HG02943 (cell line): ENCODE results near the gene ASTN1.

Experiments used
- ATAC-seq: cut with Tn5 transposase; IDR thresholded peaks from one replicate; pipeline ENCODE4 v1.9.1; 2021; ENCODE audit warnings: mild to moderate bottlenecking, low read depth, moderate library complexity; ENCODE audit not compliant: unreplicated experiment

The ASTN1 gene

GRCh38 chr1:176849281-176849680 is 315.2 kb downstream of the ASTN1 start:
- no peak for ATAC-seq

- no peak for ATAC-seq
These were observed 317.5 kb downstream of the ASTN1 start for GRCh38 chr1:176847052-176847451.

- no peak for ATAC-seq
These were observed 320.9 kb downstream of the ASTN1 start for GRCh38 chr1:176843352-176844297.

GRCh38 chr1:176841238-176841637 is 323.3 kb downstream of the ASTN1 start:
- ATAC-seq: no peak

GRCh38 chr1:176839216-176839615 is 325.3 kb downstream of the ASTN1 start:
- no peak for ATAC-seq

- ATAC-seq: no peak
These were observed 326.1 kb downstream of the ASTN1 start for GRCh38 chr1:176838276-176838995.

GRCh38 chr1:176837708-176838107 is 326.8 kb downstream of the ASTN1 start:
- ATAC-seq: no peak

- no peak for ATAC-seq
These were observed 333.4 kb downstream of the ASTN1 start for GRCh38 chr1:176831150-176831549.

GRCh38 chr1:176829261-176829660 is 335.3 kb downstream of the ASTN1 start:
- ATAC-seq: no peak

- no peak for ATAC-seq
These were observed 338.2 kb downstream of the ASTN1 start for GRCh38 chr1:176826265-176826664.

- ATAC-seq: no peak
These were observed 344.0 kb downstream of the ASTN1 start for GRCh38 chr1:176820391-176821031.

- no peak for ATAC-seq
These were observed 348.3 kb downstream of the ASTN1 start for GRCh38 chr1:176816232-176816631.

GRCh38 chr1:176815621-176816020 is 348.9 kb downstream of the ASTN1 start:
- no peak for ATAC-seq

- ATAC-seq: no peak
These were observed 352.8 kb downstream of the ASTN1 start for GRCh38 chr1:176811511-176812288.

GRCh38 chr1:176809292-176809691 is 355.2 kb downstream of the ASTN1 start:
- ATAC-seq: no peak
